Parathyroid adenoma (tissue), 2 donors: Measurements from ENCODE around the gene GRIK3.

ENCODE experiments used
- H2AFZ ChIP-seq: fragments of 300-600 bp; sonication (generic); one replicate; pipeline ENCODE4 v1.7.0; 2017; ENCODE audit warnings: antibody characterized with exemption, mild to moderate bottlenecking
- H3K27ac ChIP-seq: fragments of 300-600 bp; sonication (generic); one replicate; pipeline ENCODE4 v1.7.0; 2017
- H3K27me3 ChIP-seq: fragments of 300-600 bp; sonication (generic); one replicate; pipeline ENCODE4 v1.7.0; 2017; ENCODE audit warnings: low read length; ENCODE audit not compliant: control insufficient read depth, insufficient read depth
- H3K36me3 ChIP-seq: fragments of 300-600 bp; sonication (generic); one replicate; pipeline ENCODE4 v1.7.0; 2017; ENCODE audit warnings: low read length; ENCODE audit not compliant: control insufficient read depth, insufficient read depth
- H3K4me1 ChIP-seq: fragments of 300-600 bp; sonication (generic); one replicate; pipeline ENCODE4 v1.7.0; 2017; ENCODE audit warnings: control low read depth
- H3K4me2 ChIP-seq: fragments of 300-600 bp; sonication (generic); one replicate; pipeline ENCODE4 v1.7.0; 2017; ENCODE audit warnings: low read length
- H3K4me3 ChIP-seq: fragments of 300-600 bp; sonication (generic); one replicate; pipeline ENCODE4 v1.7.0; 2017; ENCODE audit warnings: low read depth, low read length
- H3K79me2 ChIP-seq: fragments of 300-600 bp; sonication (generic); one replicate; pipeline ENCODE4 v1.7.0; 2017; ENCODE audit warnings: control low read depth
- H3K9ac ChIP-seq: fragments of 300-600 bp; sonication (generic); one replicate; pipeline ENCODE4 v1.7.0; 2017; ENCODE audit warnings: mild to moderate bottlenecking
- H3K9me3 ChIP-seq: fragments of 300-600 bp; sonication (generic); one replicate; pipeline ENCODE4 v1.7.0; 2017; ENCODE audit warnings: low read length; ENCODE audit not compliant: control insufficient read depth
- TF ChIP-seq, protein P1 (sequence below): fragments of 300-600 bp; sonication (generic); IDR thresholded peaks from one replicate; pipeline ENCODE4 v1.7.0; 2017; ENCODE audit warnings: antibody characterized with exemption, mild to moderate bottlenecking
- donor health status: primary hyperparathyroidism.

Gene GRIK3

DNA sequence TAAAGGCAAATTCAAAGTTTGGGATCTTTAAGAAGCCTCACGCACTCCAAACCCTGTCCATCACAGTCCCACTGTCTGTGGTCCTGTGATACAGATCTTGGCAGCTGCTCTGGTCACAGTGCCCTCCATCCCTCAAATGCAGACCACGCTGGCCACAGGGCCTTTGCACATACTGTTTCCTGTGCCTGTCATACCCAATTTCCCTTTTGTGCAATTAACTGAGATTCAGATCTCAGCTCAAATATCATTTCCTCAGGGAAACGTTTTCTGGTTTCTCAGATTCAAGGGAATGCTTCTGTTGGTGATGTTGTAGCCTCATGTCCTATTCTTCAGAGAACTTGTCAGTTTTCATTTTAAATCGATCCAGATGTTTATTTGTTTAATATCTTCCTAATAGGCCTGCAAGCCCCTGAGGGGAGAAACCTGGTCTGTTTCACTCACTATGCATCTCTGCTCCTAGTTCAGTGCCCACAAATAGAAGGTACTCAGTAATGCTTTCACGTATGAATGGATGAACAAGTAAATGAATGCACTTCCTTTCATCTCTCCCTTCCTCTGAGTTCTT is 24.2 kb upstream of the GRIK3 start:
- Histone ChIP-seq H3K79me2 (no peaks in the 10 kb centered on the region), H2AFZ (no peak overlapping the region), H3K27me3 (no peaks in the 10 kb centered on the region), H3K9me3 (no peaks in the 10 kb centered on the region), H3K36me3 (no peaks in the 10 kb centered on the region), H3K9ac (no peak overlapping the region), H3K27ac (no peak overlapping the region), H3K4me2 (no peak overlapping the region), H3K4me3 (no peak overlapping the region), H3K4me1 (no peaks in the 10 kb centered on the region)
- TF ChIP-seq, protein P1, sequence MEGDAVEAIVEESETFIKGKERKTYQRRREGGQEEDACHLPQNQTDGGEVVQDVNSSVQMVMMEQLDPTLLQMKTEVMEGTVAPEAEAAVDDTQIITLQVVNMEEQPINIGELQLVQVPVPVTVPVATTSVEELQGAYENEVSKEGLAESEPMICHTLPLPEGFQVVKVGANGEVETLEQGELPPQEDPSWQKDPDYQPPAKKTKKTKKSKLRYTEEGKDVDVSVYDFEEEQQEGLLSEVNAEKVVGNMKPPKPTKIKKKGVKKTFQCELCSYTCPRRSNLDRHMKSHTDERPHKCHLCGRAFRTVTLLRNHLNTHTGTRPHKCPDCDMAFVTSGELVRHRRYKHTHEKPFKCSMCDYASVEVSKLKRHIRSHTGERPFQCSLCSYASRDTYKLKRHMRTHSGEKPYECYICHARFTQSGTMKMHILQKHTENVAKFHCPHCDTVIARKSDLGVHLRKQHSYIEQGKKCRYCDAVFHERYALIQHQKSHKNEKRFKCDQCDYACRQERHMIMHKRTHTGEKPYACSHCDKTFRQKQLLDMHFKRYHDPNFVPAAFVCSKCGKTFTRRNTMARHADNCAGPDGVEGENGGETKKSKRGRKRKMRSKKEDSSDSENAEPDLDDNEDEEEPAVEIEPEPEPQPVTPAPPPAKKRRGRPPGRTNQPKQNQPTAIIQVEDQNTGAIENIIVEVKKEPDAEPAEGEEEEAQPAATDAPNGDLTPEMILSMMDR = no peak

DNA sequence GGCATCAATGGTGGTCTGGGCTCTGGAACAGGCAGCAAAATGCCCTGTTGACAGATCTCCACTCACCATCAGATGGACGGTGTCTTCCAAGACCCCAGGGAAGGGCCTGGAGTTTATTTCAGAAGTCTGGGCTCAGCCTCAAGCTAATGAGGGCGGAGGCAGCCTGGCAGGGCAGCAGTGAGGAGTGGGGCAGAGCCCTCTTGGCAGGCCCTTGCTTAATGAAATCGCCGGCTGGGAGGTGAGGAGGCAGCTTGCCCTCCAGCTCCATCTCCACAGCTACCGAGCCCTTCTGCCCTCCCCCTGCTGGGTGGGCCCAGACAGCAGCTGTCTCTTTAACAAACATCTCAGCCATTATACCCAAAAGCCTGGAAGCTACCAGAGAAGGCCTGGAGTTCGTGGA is 22.0 kb upstream of the GRIK3 start:
- Histone ChIP-seq H3K9me3 (no peaks in the 10 kb centered on the region), H3K79me2 (no peaks in the 10 kb centered on the region), H3K4me2 (no peak overlapping the region), H3K9ac (no peak overlapping the region), H3K4me3 (no peak overlapping the region), H3K4me1 (no peaks in the 10 kb centered on the region), H3K27me3 (no peaks in the 10 kb centered on the region), H2AFZ (no peak overlapping the region), H3K27ac (no peak overlapping the region), H3K36me3 (no peaks in the 10 kb centered on the region)
- TF ChIP-seq, protein P1 = no peak

DNA sequence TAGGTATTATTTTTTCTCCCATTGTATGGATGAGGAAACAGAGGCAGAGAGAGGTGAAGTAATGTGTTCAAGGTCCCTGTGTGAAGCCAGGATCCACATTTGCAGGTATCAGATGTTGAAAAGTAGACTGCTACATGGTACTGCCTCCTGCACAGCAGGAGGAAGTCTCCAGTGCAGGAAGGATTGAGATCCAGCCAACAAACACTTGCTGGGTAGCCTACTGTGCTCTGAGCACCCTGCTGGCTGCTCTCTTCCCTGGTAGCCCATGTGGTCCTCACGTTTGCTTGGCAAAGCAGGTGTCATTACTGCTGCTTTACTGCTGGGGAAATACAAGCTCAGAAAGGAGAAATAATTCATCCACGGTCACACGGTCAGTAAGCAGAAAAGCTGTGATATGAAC is 21.3 kb upstream of the GRIK3 start:
- Histone ChIP-seq H3K4me2 (no peak overlapping the region), H3K36me3 (no peaks in the 10 kb centered on the region), H3K4me1 (no peaks in the 10 kb centered on the region), H3K27ac (no peak overlapping the region), H3K9ac (no peak overlapping the region), H3K4me3 (no peak overlapping the region), H3K9me3 (no peaks in the 10 kb centered on the region), H2AFZ (no peak overlapping the region), H3K79me2 (no peaks in the 10 kb centered on the region), H3K27me3 (no peaks in the 10 kb centered on the region)
- TF ChIP-seq, protein P1 = no peak

DNA sequence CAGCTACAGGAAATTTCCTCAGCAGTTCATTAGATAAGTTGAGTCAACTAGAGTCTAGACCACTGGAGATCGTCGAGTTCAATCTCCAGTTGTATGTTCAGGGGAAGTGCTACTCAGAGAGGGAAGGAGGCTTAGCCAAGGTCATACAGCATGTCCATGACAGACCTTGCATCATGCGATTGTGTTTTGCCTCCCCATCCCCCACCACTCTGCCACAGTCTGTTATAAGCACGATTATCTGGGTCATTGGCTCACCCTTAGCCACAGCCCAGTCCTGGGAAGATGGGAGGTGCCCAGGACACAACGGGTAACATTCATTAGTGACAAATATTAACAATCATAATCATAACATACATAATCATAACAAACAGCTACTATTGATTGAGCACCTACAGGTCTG is 18.9 kb upstream of the GRIK3 start:
- H2AFZ ChIP-seq = no peak overlapping the region
- no peaks in the 10 kb centered on the region for H3K4me1 ChIP-seq
- H3K9ac ChIP-seq = no peak overlapping the region
- no peaks in the 10 kb centered on the region for H3K27me3 ChIP-seq
- TF ChIP-seq, protein P1 = no peak
- no peak overlapping the region for H3K4me3 ChIP-seq
- no peaks in the 10 kb centered on the region for H3K9me3 ChIP-seq
- no peaks in the 10 kb centered on the region for H3K79me2 ChIP-seq
- no peaks in the 10 kb centered on the region for H3K36me3 ChIP-seq
- no peak overlapping the region for H3K27ac ChIP-seq
- no peak overlapping the region for H3K4me2 ChIP-seq

DNA sequence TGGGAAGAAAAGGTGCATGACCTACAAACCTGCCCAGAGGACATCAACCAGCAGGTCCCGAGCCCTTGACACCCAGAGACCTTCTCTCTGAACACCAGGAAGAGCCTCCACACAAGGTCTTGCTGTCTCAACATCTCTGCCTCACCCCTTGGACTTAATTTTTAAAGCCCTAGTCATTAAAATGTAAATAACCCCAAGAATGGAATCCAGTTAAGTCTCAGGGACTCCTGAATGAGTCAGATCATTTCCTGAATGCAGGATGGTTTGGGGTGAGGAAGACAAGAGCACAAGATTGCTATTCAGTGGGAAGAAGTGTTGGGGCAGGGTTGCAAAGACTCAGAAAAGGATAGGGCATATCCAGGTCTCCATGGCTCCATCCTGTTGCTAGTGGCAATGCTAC is 17.8 kb upstream of the GRIK3 start:
- Histone ChIP-seq H2AFZ (no peak overlapping the region), H3K4me1 (no peaks in the 10 kb centered on the region), H3K4me2 (no peak overlapping the region), H3K9me3 (no peaks in the 10 kb centered on the region), H3K79me2 (no peaks in the 10 kb centered on the region), H3K4me3 (no peak overlapping the region), H3K36me3 (no peaks in the 10 kb centered on the region), H3K27me3 (no peaks in the 10 kb centered on the region), H3K27ac (no peak overlapping the region), H3K9ac (no peak overlapping the region)
- TF ChIP-seq, protein P1 = no peak
